Right hindlimb (tissue), 1 donor: ENCODE measurements around the gene DDX3Y.
A peak's percentile ranks its signal among the peaks of the same experiment; 100 is the strongest.

ENCODE experiments used
- DNase-seq: peaks from one replicate; pipeline ENCODE4 v3.0.0-alpha.2; 2018

Gene DDX3Y

GRCh38 chrY:12904618-12905516, at the start of gene DDX3Y:
DDX3Y (plus strand) TSS chrY:12904868; CDS start chrY:12904937, 69 bp downstream.
- DNase-seq, result peak; percentile 94

DNA sequence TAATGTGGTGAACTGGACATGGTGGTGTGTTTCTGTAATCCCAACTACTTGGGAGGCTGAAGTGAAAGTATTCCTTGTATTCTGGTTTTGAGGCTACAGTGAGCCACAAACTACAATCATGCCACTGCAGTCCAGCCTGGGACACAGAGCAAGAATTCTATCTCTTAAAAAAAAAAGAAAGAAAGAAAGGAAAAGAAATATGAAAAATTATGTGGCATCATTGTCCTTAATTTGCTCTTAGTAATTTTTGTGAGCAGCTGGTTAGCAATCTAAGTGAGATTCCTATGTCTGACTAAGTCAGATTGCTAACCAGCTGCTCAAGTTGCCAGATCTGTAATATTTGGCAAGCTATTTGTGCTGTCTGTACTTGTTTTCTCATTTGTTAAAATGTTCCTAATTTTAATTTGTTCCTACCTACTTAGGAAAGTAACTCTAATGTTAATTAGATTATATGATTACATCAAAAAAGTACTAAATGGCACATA, 48.8 kb upstream of the DDX3Y start:
- DNase-seq, result no peak

- no peak for DNase-seq
These were observed 36.7 kb upstream of the DDX3Y start for GRCh38 chrY:12867960-12868359.

DNA sequence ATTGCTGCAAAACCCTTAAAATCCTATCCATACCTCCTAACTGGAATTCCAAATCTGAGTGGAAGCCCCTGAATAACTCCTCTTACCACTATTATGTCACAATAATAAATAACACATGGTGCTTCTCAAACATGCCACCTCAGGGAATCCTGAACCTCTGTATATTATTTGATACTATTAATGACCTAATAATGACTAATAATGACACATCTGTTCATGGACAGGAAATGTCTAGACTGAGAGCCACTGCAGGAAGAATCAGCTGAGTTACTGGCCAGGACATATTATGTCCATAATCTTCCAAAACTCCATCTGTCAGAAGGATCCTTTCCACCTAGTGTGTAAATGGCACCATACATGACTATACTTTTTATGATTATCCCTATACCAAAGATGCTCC, 7.7 kb upstream of the DDX3Y start:
- DNase-seq, result no peak

- no peak for DNase-seq
These were observed 6.1 kb upstream of the DDX3Y start for GRCh38 chrY:12898604-12899003.

DNA sequence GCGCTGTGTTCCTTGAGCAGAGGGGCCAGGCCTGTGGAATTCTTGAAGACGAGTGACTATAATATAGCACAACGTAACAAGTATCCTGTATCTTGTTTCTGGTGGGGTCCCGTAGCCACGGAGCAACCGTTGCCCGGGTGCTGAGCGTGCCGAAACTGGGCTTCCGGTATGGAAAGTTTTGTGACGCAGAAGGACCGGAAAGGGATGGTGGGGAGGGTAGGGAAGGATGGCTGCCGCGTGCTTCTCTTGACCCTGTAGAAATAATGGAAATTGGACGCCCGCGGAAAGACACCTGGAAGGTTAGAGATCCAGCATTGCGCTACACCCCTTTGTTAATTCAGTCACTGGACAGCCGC, 827 bp downstream of the DDX3Y start:
- DNase-seq, result peak; percentile 88

- DNase-seq, result no peak
These were observed 1.2 kb downstream of the DDX3Y start for GRCh38 chrY:12905895-12906294.

DNA sequence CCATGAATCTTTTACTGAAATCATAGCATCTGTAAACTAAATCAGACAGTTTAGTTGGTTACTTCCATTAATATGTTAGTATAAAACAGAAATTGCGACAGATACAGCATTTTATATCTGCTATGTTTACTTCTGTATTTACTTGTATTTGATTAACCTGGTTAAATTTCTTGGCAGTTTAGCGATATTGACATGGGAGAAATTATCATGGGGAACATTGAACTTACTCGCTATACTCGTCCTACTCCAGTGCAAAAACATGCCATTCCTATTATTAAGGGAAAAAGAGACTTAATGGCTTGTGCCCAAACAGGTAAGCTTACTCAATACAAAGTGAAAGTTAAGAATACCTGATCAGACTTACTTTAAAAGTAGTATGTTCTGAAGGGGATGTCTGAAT, 8.9 kb downstream of the DDX3Y start:
- no peak for DNase-seq

DNA sequence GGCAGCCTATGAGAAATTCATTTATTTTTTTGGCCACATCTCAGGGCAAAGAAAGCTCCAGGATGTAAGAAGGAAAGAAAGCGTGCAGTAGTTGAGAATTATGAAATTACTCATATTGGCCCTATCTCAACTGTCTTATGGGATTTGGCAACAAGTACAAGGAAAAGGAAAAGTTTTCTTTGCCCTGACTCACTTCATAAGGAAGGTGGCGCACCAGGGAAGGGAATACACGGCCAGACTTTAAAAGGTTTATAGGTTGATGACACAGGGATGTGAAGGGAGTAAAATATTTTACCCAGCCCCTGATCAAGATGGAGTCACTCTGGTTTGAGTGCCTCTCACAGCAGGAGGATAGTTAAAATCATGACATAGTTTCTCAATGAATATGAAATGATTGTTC, 23.4 kb downstream of the DDX3Y start:
- DNase-seq, result no peak

- DNase-seq, result no peak
These were observed 37.3 kb downstream of the DDX3Y start for GRCh38 chrY:12941725-12942687.
